ENCODE measurements around the gene CCDC73. TPM values are rescaled to one million over a fixed set of nuclear protein-coding genes. Genes with fewer than 3 reads are reported as not detected.

The CCDC73 gene
- total RNA-seq, 3 donors from 2014 or later, result 0.05 TPM; not detected in 2

DNA sequence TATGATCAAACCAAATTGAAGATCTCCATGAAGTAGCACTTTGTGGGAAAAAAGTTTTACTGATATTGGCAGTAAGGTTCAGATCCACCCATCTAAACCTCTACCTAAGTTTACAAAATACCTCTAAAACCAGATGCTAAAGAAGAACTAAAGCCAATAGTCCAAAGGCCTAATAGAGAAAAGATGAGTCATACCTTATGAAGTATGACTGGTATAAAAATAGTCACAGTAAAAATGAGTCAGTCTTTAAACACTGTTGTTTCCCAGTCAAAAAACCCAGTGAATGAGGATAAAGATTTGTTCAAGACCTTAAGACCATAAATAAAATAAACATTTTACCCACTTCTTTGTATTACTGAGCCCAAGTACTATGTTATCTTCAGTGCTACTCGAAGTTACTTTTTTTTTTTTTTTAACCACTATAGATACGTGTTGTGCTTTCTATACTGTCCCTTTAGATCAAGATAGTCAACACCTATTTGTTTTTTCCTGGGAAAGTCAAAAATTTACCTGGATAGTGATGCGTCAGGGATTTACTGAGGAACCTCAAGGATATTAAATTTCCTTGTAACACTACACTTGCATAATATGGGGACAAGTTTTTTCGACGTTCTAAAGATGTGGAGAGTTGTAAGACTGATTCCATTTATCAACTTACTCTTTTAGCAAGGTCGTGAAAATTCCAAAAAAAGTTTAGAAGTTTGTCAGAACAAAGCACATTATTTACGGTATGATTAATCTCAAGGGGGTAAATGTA is 87.3 kb downstream of the CCDC73 start:
- peaks cover 2% of the 10 kb centered on the region for H3K4me1 Mint-ChIP-seq (ENCODE audit: low read depth)
- H3K36me3 Mint-ChIP-seq (ENCODE audit: insufficient read depth), result no peaks in the 10 kb centered on the region
- peak; percentile 53 to 63 for ATAC-seq
- no peak for DNase-seq
- H3K27me3 Mint-ChIP-seq (ENCODE audit: low read depth), result peaks cover 21% of the 10 kb centered on the region
- no peak overlapping the region for H3K4me3 Mint-ChIP-seq
- no peaks in the 10 kb centered on the region for H3K9me3 Mint-ChIP-seq

DNA sequence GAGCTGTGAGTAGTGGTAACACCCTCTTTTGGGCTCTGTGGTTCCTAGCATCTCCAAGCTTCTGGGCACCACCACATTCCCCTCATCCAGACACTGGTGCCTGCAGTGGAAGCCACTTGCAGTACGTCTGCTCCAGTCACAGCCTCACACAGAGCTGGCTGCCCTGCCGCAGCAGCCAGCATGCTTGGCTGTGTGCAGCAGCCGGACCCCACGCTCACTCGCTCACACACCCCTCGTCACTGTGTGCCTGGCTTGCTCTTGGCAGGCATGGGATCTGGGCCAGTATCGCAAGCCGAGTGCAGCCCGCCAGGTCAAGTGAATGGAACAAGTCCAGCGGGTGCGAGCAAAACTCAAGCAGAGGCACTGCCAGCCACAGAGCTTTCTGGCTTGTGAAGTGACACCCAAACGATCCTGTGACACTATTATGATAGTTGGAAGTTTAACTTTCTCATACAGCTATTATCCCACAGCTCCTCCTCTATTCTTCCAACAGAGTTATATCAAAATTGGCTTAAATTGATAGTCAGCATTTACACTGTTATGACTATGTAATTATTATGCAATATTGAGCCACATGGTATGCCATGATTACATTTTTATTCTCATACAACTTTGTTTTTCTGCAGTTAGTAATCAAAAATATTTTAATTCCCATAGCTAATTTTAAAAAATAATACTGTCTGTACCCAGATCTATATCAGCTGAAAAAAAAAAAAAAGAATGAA is 89.0 kb downstream of the CCDC73 start:
- DNase-seq (no peak), ATAC-seq (no peak)
- no peaks in the 10 kb centered on the region for H3K9me3 Mint-ChIP-seq
- H3K4me3 Mint-ChIP-seq, result no peak overlapping the region
- H3K4me1 Mint-ChIP-seq (ENCODE audit: low read depth), result peaks cover 2% of the 10 kb centered on the region
- no peaks in the 10 kb centered on the region for H3K36me3 Mint-ChIP-seq (ENCODE audit: insufficient read depth)
- H3K27me3 Mint-ChIP-seq (ENCODE audit: low read depth), result peaks cover 17% of the 10 kb centered on the region

DNA sequence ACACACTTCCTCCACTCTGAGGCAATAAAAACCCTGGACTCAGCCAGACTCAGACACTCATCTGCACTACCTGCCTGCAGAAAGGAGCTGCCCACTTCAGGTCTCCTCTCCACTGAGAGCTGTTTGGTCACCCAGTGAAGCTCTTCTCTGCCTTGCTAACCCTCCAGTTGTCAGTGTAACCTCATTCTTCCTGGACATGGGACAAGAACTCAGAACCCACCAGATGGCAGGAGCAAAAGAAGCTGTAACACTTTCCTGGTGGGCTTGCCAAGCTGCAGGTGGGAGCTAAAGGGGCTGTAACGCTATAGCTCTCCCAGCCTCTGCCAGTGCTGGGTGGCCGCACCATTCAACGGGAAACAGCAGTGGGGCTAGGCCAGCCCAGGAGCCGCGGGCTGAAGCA is 89.7 kb downstream of the CCDC73 start:
- ATAC-seq, result no peak
- no peak for DNase-seq
- H3K27me3 Mint-ChIP-seq (ENCODE audit: low read depth), result peaks cover 13% of the 10 kb centered on the region
- H3K4me1 Mint-ChIP-seq (ENCODE audit: low read depth), result peaks cover 2% of the 10 kb centered on the region
- H3K9me3 Mint-ChIP-seq, result no peaks in the 10 kb centered on the region
- H3K4me3 Mint-ChIP-seq, result no peak overlapping the region
- no peaks in the 10 kb centered on the region for H3K36me3 Mint-ChIP-seq (ENCODE audit: insufficient read depth)

DNA sequence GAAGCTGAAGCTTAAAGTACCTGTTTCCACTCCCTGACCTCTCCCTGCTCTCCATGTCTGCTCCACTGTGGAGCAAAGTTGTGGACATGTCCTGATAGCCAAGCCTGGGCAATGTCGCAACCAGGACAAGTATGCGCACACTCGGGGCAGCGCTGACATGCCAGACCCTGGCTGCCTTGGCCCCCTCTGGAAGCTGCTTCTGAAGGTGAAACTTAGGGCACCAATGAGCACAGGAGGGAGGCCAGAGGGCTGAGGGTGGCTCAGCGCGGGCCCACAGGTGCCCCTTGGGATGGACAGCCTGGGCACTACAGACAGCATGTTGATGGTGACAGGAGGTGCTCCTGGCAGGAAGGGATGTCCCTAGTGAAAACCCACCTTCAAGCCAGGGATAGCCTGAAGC is 90.2 kb downstream of the CCDC73 start:
- H3K36me3 Mint-ChIP-seq (ENCODE audit: insufficient read depth), result no peaks in the 10 kb centered on the region
- peaks cover 2% of the 10 kb centered on the region for H3K4me1 Mint-ChIP-seq (ENCODE audit: low read depth)
- no peaks in the 10 kb centered on the region for H3K9me3 Mint-ChIP-seq
- H3K27me3 Mint-ChIP-seq (ENCODE audit: low read depth), result peaks cover 9% of the 10 kb centered on the region
- ATAC-seq (no peak), DNase-seq (no peak)
- H3K4me3 Mint-ChIP-seq, result no peak overlapping the region

DNA sequence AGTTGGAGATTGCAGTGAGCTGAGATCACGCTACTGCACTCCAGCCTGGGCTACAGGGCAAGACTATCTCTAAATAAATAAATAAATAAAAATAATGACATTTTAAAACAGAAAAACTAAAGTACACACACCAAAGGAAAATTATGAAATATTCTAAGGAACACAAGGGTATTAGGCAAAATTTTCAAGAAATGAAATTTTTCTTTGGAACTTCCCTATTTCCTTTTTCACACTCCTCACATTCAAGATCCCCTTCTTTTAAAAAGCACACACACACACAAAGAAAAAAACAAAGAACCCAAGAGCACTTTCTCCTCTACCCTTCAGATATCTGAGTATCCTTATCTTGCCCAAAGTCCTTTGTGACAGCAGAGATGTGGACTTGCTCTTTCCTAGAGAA is 92.8 kb downstream of the CCDC73 start:
- no peaks in the 10 kb centered on the region for H3K4me1 Mint-ChIP-seq (ENCODE audit: low read depth)
- H3K36me3 Mint-ChIP-seq (ENCODE audit: insufficient read depth), result no peaks in the 10 kb centered on the region
- H3K4me3 Mint-ChIP-seq, result no peak overlapping the region
- H3K27me3 Mint-ChIP-seq (ENCODE audit: low read depth), result peaks cover 6% of the 10 kb centered on the region
- no peak for ATAC-seq
- no peaks in the 10 kb centered on the region for H3K9me3 Mint-ChIP-seq
- no peak for DNase-seq

DNA sequence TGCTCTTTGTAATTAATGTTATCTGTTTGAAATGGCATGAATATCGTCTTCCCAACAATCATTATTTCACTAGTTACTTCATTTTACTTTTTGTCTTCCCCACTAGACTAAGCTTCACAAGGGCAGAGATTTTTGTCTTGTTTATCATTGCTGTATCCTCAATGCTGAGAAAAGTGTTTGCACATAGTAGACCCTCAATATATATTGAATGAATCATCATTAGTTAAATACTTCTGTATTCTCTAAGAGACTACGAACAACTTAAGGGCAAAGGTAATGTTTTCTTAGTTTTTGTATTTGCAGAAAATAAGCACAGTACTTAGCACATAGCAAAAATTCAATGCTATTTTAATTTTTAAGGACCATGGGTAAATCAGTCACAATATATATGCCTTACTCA is 95.9 kb downstream of the CCDC73 start:
- no peaks in the 10 kb centered on the region for H3K36me3 Mint-ChIP-seq (ENCODE audit: insufficient read depth)
- no peak for ATAC-seq
- no peaks in the 10 kb centered on the region for H3K9me3 Mint-ChIP-seq
- H3K4me3 Mint-ChIP-seq, result no peak overlapping the region
- H3K27me3 Mint-ChIP-seq (ENCODE audit: low read depth), result peaks cover 9% of the 10 kb centered on the region
- DNase-seq, result no peak
- H3K4me1 Mint-ChIP-seq (ENCODE audit: low read depth), result no peaks in the 10 kb centered on the region

DNA sequence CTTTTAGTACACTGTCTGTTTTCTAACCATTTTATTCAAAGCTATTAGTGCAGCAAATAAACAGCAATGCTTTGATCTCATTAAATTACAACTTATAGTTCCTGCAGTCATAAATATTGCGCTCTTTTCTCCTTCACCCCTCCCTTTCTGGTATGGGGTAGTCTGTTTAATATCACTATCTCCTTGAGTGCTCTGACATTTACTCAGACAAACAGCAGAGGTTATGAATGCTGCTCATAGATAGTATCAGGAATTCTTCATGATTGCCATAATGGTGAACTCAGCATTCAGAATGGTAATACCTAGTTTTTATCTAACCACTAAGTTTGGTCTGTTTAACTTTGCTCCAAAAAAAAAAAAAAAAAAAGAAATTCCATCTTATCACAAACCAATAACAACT is 123.4 kb downstream of the CCDC73 start:
- ATAC-seq, result no peak
- Mint-ChIP-seq H3K4me3 (no peak overlapping the region), H3K36me3 (ENCODE audit: insufficient read depth) (no peaks in the 10 kb centered on the region), H3K27me3 (ENCODE audit: low read depth) (peaks cover 6% of the 10 kb centered on the region), H3K4me1 (ENCODE audit: low read depth) (no peaks in the 10 kb centered on the region), H3K9me3 (no peaks in the 10 kb centered on the region)
- DNase-seq, result no peak

DNA sequence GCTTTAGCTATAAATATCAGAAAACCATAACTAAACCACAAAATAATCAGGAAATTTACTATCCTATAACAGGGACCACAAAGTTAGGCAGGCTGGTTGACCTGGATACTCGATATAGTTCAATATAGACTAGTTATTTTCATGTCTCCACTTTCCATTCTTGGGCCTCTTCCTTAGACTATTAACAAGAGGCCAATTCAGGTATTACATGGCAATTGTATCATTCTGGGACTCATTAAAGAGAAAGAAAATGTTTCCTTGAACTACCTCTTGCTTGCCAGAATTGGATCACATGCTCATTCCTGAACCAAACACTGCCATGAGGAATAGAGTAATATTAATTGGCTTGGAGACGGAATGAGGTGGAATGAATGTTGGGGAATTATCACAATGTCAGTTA is 134.8 kb downstream of the CCDC73 start:
- Mint-ChIP-seq H3K4me3 (no peak overlapping the region), H3K27me3 (ENCODE audit: low read depth) (peaks cover 14% of the 10 kb centered on the region), H3K36me3 (ENCODE audit: insufficient read depth) (no peaks in the 10 kb centered on the region), H3K4me1 (ENCODE audit: low read depth) (peaks cover 10% of the 10 kb centered on the region), H3K9me3 (no peaks in the 10 kb centered on the region)
- ATAC-seq (no peak), DNase-seq (no peak)

DNA sequence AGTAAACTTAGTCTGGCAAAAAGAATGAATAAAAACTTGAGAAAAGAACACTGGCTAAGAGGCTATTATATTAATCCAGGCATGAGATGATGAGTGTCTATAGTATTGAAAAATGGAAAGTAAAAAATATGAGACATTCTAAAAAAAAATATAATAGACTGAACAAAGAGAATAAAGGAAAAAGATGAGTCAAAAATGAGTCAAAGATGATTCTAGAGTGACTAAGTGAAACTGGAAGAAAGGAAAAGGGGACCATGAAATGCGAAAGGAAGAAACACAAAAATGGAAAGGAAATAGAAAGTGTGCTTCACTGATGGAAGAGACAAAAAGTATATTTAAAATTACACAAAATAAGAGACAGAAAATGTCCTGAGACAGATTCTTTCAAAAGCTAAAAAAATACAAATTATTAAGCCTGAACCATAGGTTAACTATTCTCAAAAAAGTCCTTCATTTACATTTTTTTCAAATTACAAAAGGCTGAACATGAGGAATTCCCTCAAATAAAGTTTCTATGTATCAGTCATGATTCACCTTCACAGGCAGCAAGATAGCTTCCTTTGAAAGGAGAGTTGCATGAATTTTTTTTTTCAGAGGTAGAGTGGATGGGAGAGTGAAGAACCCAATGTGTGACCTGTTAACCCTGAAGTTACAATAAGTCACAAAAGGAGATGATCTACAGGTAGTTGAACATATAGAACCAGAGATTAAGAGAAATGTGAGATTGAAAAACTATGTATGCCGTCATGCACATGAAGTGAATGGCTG is 135.6 kb downstream of the CCDC73 start:
- Mint-ChIP-seq H3K4me1 (ENCODE audit: low read depth) (peaks cover 10% of the 10 kb centered on the region), H3K27me3 (ENCODE audit: low read depth) (peaks cover 7% of the 10 kb centered on the region), H3K36me3 (ENCODE audit: insufficient read depth) (no peaks in the 10 kb centered on the region), H3K4me3 (no peak overlapping the region), H3K9me3 (no peaks in the 10 kb centered on the region)
- DNase-seq, result no peak
- ATAC-seq, result peak; percentile 78 to 84

DNA sequence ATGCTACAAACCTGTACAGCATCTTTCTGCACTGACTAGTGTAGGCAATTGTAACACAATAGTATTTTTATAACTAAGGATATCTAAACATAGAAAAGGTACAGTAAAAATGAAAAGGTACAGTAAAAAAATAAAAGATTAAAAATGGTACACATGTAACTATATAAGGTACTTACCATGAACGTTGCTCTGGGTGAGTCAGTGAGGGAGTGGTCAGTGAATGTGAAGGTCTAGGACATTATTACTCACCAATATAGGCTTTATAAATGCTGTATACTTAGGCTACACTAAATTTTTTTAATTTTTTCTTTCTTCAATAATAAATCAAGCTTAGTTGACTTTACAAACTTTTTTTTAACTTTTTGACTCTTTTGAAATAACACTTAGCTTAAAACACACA is 150.9 kb downstream of the CCDC73 start:
- ATAC-seq (no peak), DNase-seq (no peak)

DNA sequence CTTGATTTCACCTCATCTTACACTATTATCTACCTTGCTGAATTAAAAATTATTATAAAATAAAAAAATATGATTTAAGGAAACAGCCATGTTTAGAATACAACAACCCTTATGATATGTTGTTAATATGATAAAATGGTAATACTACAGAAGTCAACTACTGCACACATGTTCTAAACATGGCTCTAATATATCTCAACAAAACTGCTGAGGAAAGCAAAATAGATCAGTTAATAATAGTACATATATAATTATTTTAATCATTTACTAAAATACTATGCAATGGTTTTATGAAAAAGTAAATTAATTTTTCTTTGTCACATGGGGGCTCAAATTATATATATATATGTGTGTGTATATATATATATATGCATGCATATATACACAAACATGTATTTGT is 153.1 kb downstream of the CCDC73 start:
- no peaks in the 10 kb centered on the region for H3K9me3 Mint-ChIP-seq
- ATAC-seq (no peak), DNase-seq (no peak)
- H3K36me3 Mint-ChIP-seq (ENCODE audit: insufficient read depth), result no peaks in the 10 kb centered on the region
- peaks cover 15% of the 10 kb centered on the region for H3K27me3 Mint-ChIP-seq (ENCODE audit: low read depth)
- H3K4me3 Mint-ChIP-seq, result no peak overlapping the region
- H3K4me1 Mint-ChIP-seq (ENCODE audit: low read depth), result no peaks in the 10 kb centered on the region

More for the DNA sequence above, 150.9 kb downstream of the CCDC73 start:
- Mint-ChIP-seq H3K27me3 (ENCODE audit: low read depth) (peaks cover 11% of the 10 kb centered on the region), H3K36me3 (ENCODE audit: insufficient read depth) (no peaks in the 10 kb centered on the region), H3K4me1 (ENCODE audit: low read depth) (no peaks in the 10 kb centered on the region), H3K4me3 (no peak overlapping the region), H3K9me3 (no peaks in the 10 kb centered on the region)

DNA sequence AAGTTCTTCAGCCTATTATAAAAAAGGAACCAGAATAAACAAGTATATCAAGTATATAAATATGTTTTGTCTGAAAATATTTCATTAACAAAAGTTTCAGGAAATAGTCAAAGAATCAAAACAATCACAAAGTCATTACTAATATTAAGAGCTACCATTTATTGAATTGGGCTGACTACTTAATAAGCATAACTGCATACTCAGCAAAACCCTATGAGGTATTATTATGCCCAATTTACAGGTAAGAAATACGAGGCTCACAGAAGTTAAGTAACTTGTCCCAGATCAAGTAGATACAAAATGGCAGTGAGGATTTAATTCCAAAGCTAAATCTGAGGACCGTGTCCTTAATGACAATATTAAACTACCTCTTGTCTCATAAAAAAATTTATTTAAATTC is 158.6 kb downstream of the CCDC73 start:
- Mint-ChIP-seq H3K4me3 (no peak overlapping the region), H3K9me3 (no peaks in the 10 kb centered on the region), H3K27me3 (ENCODE audit: low read depth) (peaks cover 17% of the 10 kb centered on the region), H3K4me1 (ENCODE audit: low read depth) (no peaks in the 10 kb centered on the region), H3K36me3 (ENCODE audit: insufficient read depth) (no peaks in the 10 kb centered on the region)
- no peak for DNase-seq
- ATAC-seq, result no peak

DNA sequence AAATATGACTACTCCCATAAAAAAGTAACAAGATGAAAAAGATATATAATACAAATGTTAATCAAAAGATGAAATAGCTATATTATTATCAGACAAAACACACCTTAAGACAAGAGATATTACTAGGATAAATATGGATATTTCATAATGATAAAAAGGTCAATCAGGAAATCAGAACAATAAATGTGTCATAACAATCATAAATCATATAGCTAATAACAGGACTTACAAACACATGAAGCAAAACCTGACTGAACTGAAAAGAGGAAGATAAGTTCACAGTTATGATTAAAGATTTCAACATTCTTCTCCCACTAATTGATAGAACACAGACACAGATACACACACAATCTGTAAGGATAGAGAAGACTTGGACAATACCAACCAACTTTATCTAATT is 163.6 kb downstream of the CCDC73 start:
- H3K9me3 Mint-ChIP-seq, result no peaks in the 10 kb centered on the region
- no peaks in the 10 kb centered on the region for H3K36me3 Mint-ChIP-seq (ENCODE audit: insufficient read depth)

DNA sequence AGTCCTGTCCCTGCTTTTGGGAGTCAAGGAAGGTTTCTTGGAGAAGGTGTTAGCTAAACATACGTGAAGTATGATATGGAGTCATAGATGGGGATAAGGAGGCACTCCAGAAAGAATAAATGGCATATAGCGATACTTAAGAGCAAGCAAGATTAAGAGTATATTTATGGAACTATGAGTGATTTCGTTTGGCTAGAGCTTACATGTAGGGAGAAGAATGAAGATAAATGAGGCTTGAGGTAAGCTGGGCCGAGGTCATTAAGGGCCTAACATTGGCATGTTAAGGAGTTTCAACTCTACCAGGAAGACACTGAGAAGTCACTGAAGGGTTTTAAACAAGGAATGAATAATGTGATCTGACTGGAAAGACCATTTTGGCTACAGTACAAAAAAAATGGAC is 177.6 kb downstream of the CCDC73 start:
- H3K4me1 Mint-ChIP-seq (ENCODE audit: low read depth), result no peaks in the 10 kb centered on the region
- no peak for ATAC-seq
- peaks cover 6% of the 10 kb centered on the region for H3K9me3 Mint-ChIP-seq
- no peak for DNase-seq
- H3K27me3 Mint-ChIP-seq (ENCODE audit: low read depth), result peaks cover 10% of the 10 kb centered on the region
- H3K4me3 Mint-ChIP-seq, result no peak overlapping the region
- H3K36me3 Mint-ChIP-seq (ENCODE audit: insufficient read depth), result no peaks in the 10 kb centered on the region

More for the DNA sequence above, 163.6 kb downstream of the CCDC73 start:
- H3K27me3 Mint-ChIP-seq (ENCODE audit: low read depth), result peaks cover 10% of the 10 kb centered on the region
- no peak overlapping the region for H3K4me3 Mint-ChIP-seq
- DNase-seq, result no peak
- H3K4me1 Mint-ChIP-seq (ENCODE audit: low read depth), result no peaks in the 10 kb centered on the region
- no peak for ATAC-seq

Measured in activated T-cell treated with anti-CD3 and anti-CD28 coated beads, Interleukin-2, amount 50 U/mL, for 4 hours (primary cell).